Endothelial cell of hepatic sinusoid (primary cell): Measurements from ENCODE around the gene ARHGEF5.

Experiments
- in situ Hi-C: cut with HindIII; loops from 2 replicates; pipeline ENCODE4 v1.10.0; 2017; ENCODE audit warnings: low sequenced_read_pairs

The ARHGEF5 gene

GRCh38 chr7:144379776-144380384 lies 24.7 kb downstream of the ARHGEF5 start:
- in situ Hi-C loops = no loop called here

GRCh38 chr7:144384071-144384470 lies 28.9 kb downstream of the ARHGEF5 start:
- in situ Hi-C loops = no loop called here

- in situ Hi-C loops = no loop called here
Observed at GRCh38 chr7:144384555-144385245, 29.5 kb downstream of the ARHGEF5 start.

GRCh38 chr7:144386741-144387140 lies 31.5 kb downstream of the ARHGEF5 start:
- in situ Hi-C loops = no loop called here

GRCh38 chr7:144388950-144389349 lies 33.7 kb downstream of the ARHGEF5 start:
- in situ Hi-C loops = no loop called here

GRCh38 chr7:144390481-144390880 lies 35.3 kb downstream of the ARHGEF5 start:
- in situ Hi-C loops = no loop called here

GRCh38 chr7:144391014-144391413 lies 35.8 kb downstream of the ARHGEF5 start:
- in situ Hi-C loops = no loop called here

DNA sequence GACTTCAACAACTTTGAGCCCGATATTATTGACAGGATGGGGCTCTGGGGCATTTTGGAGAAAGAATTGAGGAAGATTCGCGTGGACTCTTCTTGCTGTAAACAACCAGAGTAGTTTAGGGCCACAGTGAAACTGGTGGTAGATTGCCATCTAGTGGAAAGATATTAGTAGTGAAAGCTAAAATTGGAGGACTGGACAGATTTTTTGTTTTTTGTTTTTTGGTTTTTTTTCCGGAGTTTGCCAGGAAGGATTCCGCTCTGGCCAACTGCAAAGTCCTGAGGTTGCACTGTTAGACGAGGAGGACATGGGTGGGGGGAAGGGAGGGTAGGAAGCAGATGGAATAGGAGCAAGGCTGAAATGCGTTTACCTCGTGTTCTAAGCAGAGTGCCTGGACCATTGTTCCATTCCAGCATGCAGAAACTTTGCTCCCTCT lies 36.6 kb downstream of the ARHGEF5 start:
- in situ Hi-C loops = no loop called here

DNA sequence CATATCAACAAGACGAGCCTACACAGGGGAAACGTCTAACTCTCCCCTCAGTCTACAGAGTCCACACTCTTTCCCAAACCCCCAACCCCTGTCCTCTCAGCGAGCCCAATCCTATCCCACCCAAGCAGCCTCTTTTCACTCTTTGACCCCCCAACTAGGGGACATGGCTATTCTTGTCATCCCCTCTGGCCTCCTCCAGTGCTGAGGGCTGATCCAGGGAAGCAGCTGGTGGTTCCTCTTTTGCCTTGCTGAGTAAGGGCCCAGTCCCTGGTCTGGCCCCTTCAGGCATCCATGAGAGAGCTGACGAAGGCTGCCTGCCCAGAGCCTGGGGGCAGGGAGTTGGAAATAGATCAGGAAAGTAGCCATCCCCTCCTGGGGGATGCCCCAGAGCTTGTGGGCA lies 41.9 kb downstream of the ARHGEF5 start:
- in situ Hi-C loops = no loop called here

GRCh38 chr7:144398291-144398690 lies 43.1 kb downstream of the ARHGEF5 start:
- in situ Hi-C loops = no loop called here

- in situ Hi-C loops = no loop called here
Observed at GRCh38 chr7:144398911-144399310, 43.7 kb downstream of the ARHGEF5 start.

DNA sequence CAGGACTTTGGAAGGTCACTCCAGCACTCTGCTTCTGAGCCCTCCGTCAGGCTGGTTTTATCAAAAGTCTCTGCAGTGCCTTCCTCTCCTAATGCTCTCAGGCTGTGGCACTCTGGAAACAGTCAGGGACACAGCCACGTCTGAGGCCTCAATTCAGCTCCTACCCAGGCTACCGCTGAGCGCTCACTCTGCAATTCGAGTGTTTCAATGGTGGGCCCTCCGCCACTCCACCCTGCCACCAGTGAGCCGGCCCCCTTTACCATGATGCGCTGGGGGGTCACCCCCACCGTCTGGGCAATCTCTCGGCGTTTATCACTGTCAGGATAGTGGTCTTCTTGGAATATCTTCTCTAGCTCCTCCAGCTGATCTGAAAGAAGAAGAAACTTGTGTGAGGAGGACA lies 44.7 kb downstream of the ARHGEF5 start:
- in situ Hi-C loops = no loop called here

GRCh38 chr7:144401490-144401889 lies 46.3 kb downstream of the ARHGEF5 start:
- in situ Hi-C loops = no loop called here

DNA sequence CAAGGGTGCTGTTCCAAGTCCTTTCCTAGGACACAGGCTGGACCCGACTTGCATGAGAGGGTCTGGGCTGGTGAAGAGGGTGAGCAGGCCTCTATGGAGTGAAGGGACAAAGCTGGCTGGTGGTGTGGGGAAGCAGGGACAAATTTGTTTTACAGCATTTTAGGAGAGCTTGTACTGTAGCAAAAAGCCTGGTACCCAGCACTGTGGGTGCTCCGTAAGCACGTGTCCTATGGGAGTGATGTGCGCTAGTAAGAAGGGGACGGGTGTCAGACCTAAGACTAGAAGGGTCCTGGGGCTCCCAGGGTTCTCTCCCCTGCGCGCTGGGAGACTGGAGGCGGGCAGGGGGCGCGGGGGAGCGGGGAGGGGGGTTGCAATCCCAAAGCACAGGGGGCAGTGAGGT lies 47.9 kb downstream of the ARHGEF5 start:
- in situ Hi-C loops = no loop called here

DNA sequence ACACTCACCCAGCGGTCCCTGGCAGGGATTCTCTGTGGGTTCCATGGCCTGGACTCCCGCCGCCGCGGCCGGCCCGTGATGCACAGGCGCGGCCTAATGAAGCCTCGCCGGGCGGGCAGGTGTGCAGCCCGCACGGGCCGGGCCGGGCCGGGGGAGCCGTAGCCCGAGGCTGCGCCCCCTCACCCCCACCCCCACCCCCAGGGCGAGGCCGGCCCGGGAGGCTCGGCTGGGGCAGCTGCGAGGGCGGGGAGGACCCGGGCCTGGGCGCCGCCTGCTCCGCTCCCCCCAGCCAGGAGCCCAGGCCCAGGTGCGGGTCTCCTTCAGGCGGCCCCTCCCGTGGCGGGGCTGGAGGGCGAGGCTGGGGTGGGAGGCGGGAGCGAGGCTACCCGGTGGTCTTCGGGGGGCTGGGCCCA lies 48.5 kb downstream of the ARHGEF5 start, which contains the start of gene NOBOX:
Gene NOBOX, minus strand, starts transcription at position 45 of the 413 bp plus-strand sequence.
- in situ Hi-C loops = no loop called here

- in situ Hi-C loops = no loop called here
Observed at GRCh38 chr7:144404946-144405345, 49.7 kb downstream of the ARHGEF5 start.

DNA sequence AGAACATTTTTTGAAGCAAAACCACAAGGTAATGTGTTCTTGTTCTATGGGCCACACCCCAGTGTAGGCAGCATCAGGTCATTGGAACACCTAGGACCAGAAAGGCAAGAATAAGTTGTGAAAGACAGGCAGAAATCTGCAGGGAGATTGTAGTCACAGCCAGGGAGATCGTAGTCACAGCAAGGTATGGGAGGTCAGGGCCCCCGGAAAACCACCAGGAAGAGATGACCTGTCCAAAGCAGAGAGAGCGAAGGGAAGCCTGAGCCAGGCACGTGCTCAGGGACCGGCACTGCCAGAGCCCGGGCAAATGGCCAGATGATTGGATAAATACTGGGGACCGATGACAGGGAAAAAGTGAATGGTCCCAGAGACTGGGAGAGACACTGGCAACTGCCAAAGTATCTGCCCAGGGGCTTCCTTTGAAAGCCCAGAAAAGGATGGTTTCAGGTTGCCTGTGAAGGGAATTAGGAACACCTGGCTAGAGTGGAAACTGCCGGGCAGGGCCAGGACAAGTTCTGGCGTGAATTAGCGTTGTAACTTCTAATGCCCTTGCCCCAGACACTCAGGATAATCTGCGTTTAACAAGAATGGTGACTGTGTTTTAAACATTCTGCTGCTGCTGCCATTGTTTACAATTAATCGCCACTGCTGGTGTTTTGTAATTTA lies 52.2 kb downstream of the ARHGEF5 start:
- in situ Hi-C loops = no loop called here

DNA sequence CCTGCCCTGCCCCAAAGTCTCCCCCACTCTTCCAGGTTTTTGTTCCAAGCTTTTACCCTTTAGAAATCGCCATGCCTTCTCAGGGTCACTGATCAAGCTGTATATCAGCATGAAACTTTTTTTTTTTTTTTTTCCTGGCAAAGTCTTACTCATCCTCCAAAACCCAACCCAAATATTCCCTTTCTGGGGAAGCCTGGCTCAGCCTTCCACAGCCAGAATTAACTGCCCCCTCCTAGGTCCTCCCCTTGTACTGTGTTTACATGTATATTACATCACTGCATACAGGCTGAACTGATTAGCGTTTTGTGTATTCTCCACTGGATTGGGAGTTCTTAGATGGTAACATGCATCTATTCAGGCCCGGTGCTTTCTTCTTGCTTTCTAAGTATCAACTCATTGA lies 52.9 kb downstream of the ARHGEF5 start:
- in situ Hi-C loops = no loop called here

- in situ Hi-C loops = no loop called here
Observed at GRCh38 chr7:144410441-144410840, 55.2 kb downstream of the ARHGEF5 start.

DNA sequence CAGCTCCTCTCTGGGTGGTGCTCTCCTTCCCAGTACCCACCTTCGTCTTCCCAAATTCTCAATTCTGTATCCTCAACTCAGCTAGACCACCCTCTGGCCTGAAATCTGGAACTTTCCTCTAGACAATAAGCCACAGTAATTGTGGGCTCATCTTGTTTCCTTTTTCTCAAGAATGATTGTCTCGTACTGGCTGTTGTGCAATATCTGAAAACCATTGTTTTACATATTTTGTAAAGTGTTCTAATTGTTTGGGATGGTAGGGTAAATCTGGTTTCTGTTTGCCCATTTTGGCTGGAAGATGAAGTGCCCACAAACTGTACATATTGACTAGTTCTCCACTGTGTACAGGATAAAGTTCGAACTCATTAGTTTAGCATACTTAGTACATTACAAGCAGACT lies 59.6 kb downstream of the ARHGEF5 start:
- in situ Hi-C loops = no loop called here

GRCh38 chr7:144415858-144416257 lies 60.7 kb downstream of the ARHGEF5 start:
- in situ Hi-C loops = no loop called here

DNA sequence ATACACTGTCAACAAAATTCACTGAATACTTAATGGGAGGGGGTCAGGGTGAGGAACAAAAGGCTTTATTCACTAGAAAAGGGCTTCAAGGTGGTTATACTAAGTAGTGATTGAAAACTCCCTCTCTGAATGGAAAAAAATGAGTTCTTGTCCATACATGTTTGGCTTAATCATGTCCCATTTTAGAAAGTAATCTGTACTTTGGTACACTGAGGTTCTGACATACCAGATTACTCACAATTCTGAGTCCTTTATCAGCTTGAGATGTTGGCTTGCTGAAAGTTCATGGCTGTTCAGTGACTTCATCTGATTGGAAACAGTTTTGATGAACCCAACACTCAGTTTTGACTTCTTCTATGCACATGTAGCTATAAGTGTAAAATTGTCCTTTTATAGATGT lies 61.1 kb downstream of the ARHGEF5 start:
- in situ Hi-C loops = no loop called here
